Hematopoietic multipotent progenitor cell treated with erythropoietin and hydrocortisone succinate and interleukin-3 and kit ligand, for 8 days (in vitro differentiated cells): ENCODE measurements around the gene CFAP52.
"Not testable (repeated sequence)": the region's sequence is repeated elsewhere in the genome, so short reads cannot be mapped to it uniquely, and the experiment has no call there.

Experiments used
- DNase-seq: peaks from one replicate; pipeline ENCODE4 v3.0.0-alpha.2; 2015

Gene CFAP52

DNA sequence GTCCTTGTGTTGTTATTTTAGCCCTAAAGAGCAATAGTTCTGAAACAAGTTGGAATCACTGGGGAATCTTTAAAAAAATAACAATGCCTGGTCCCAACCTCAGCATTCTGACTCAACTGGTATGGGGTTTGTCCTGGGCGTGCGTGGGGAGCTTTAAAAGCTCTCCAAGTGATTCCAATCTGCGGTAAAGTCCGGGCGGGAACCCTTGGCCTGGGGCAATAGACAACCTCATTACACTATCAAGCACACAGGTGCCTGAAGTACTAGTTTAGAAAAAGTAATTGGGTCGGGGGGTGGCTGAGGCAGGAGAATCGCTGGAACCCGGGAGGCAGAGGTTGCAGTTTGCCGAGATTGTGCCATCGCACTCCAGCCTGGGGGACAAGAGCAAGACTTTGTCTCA, 5.2 kb upstream of the CFAP52 start:
- DNase-seq: no peak

DNA sequence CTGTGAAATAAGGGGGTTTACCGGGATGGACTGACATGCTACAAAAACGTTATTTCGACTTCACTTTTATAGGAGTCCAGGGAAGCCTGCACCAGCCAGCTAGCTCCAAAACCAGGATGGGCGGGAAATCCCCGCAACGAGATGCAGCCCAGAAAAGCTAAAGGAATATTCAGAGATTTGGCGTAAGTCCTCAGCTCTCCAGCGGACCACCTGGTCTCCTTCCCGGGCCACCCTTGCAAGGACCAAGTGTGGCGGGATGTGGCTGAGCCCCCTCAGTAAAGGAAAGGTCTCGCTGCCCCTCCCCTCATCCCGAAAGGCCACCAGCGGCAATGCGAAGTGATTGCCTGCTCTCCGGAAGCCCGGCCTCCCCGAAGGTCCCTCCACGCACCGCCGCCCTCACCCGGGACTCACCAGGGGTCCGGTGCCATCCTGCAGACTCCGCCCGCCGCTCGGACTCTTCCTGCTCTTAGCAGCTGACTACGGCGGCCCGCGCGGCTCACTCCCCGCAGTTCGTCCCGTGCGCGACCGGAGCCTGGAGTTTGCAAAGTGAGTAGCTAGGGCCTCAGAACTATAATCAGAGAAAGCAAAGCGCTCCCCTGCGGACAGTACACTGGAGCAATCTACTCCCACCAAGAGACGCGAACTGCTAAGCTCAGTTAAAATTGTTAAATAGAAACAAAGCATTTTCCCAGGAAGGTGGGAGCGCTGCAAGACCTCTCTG, 901 bp upstream of the CFAP52 start, which contains the start of gene STX8:
TSS of gene STX8 (minus strand) at position 440 of the 721 bp plus-strand sequence. CDS start at position 428, 12 bp downstream.
- DNase-seq: peak; percentile 87

DNA sequence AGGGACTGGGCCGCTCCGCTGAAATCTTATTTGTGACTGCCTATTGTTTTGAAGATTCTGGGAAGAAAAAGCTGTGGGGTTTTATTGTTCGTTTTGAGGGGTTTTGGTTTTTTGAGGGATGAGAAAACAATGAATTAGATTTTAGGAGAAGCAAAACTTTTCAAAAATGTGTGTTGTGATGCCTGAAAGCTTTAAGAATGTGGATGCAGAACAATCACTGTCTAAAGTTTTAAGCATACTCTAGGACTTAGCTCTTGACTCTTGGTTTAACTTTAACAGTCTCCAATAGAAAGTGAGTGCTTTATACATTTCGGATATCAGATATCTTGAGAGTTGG, 899 bp downstream of the CFAP52 start:
- no peak for DNase-seq

DNA sequence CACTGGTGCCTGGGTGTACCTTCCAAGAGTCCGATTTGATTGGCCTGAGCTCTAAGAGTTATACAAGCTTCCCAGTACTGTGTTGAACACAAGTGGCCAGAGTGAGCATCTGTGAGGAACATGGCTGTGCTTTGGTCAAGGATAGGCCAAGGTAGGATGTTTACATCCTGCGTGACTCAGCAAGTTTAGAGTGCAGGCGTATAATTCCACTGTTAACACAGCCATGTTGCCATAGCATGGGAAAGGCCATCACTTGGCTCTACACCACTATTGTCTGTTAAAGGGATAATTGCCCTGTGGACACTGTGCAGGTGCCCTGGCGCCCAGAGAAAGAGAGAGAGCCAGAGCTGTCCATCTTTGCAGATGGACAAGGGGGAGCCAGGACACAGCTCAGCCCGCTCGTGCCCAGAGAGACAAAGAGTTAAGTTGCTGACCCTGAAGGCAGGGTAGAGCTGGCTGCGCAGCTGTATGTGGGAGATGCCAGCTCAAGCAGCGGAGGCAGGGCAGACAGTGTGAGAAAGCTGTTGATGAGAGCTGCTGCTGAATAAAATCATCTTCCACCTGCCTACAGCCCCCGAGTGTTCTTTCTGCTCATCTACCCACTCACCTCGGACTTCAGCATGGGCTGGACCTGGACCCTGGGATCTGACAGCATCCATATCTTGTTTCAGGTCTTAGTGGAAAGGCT, 11.7 kb downstream of the CFAP52 start:
- no peak for DNase-seq

DNA sequence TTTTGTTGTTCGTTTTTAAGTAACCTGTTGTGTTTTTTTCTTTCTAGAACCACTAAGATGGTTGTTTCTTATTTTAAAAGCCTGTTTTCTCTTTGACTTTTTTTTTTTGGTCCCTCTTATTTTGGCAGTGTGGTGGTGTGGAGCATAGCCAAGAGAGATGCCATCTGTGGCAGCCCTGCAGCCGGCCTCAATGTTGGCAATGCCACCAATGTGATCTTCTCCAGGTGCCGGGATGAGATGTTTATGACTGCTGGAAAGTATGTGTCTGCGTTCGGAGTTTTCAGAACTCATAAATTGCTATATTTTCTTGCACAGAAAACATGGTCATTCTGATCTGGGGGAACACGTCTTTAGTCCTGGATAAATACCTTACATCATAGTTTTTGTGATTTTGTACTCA, 17.6 kb downstream of the CFAP52 start:
- DNase-seq: no peak

DNA sequence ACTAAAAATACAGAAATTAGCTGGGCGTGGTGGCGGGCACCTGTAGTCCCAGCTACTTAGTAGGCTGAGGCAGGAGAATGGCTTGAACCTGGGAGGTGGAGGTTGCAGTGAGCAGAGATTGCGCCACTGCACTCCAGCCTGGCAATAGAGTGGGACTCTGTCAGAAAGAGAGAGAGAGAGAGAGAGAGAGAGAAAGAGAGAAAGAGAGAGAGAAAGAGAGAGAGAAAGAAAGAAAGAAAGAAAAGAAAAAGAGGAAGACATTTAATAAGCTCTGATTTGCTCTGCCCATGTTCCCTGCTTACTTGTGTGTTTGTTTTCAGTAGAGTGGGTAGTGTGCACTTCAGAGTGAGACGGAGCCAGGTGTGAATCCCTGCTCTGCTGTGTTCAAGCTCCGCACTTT, 21.2 kb downstream of the CFAP52 start:
- not testable (repeated sequence) for DNase-seq

DNA sequence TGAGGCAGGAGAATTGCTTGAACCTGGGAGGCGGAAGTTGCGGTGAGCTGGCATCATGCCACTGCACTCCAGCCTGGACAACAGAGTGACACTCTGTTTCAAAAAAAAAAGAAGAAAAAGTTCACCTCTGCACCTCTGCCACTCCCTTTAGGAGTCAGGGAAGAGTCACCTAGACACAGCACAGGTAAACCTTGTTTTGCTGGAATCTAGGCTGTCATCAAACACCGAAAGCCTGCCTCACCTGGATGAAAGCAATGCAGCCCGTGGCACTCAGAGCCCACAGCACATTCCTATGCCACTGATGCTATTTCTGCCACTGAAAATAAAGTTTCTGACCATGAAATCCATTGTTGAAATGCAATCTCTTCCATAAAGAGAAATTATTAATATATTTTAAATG, 22.2 kb downstream of the CFAP52 start:
- no peak for DNase-seq

DNA sequence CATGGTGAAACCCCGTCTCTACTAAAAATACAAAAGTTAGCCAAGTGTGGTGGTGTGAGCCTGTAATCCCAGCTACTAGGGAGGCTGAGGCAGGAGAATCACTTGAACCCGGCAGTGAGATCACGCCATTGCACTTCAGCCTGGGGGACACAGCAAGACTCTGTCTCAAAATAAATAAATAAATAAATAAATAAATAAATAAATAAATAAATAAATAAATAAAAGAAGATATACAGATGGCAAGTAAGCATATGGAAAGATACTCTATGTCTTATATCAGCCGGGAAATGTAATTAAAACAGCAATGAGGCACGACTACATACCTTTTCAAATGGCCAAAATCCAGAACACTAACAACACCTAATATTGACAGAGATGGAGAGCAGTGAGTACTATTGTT, 28.1 kb downstream of the CFAP52 start:
- DNase-seq: not testable (repeated sequence)

DNA sequence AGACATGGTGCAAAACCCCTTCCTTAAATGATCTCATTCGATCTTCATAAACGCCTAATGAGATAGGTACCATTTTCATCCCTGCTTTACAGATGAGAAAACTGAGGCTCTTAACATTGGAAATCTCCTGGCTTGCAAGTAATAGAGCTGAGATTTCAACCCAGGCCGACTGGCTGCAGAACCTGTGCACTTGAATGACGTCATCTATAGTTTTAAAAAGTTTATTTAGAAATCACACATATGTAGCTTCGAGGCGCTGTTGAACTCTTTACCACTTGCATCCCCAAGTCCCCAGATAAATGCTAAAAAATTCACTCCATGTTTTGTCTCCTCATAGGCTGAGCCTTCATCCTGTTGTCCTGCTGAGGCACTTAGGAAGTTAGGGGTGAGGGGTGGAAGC, 30.0 kb downstream of the CFAP52 start:
- no peak for DNase-seq

DNA sequence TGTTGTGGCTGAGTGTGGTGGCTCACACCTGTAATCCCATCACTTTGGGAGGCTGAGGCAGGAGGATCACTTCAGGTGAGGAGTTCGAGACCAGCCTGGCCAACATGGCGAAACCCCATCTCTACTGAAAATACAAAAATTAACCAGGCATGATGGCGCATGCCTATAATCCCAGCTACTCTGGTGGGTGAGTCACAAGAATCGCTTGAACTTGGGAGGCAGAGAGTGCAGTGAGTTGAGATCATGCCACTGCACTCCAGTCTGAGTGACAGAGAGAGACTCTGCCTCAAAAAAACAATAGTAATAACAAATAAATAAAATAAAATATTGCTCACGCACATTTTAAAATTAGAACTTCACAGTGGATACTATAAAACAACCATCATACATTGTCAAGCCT, 30.6 kb downstream of the CFAP52 start:
- not testable (repeated sequence) for DNase-seq

DNA sequence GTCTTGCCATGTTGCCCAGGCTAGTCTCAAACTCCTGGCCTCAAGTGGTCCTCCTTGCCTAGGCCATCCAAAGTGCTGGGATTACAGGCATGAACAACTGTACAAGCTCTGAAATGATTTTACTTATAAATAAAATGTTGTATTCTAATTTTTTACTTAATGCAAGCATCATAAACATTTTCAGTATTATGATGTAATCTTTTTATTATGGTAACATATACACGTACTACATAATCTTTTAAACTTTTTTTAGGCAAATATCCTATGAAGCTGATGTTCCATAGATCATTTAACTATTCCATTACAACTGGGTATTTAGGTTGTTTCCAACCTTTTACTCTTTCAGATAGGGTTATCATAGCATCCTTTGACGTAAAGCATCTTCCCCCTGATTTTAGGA, 35.1 kb downstream of the CFAP52 start:
- no peak for DNase-seq

DNA sequence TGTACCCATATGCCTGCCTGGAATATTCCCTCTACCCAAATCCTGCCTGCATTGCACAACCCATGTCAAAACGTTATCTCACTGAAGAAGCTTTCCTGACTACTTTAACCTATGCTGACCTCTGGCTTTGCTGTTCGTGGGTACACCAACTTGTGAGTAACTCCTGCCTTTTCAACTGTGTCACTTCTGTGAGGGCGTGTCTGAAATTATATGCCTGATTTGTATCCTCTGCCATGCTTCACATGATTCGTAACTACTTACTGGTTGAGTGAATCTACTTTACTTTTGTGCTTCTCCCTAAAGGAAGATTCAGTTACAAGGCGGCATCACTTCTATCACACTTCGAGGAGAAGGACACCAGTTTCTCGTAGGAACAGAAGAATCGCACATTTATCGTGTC, 35.6 kb downstream of the CFAP52 start:
- DNase-seq: no peak

DNA sequence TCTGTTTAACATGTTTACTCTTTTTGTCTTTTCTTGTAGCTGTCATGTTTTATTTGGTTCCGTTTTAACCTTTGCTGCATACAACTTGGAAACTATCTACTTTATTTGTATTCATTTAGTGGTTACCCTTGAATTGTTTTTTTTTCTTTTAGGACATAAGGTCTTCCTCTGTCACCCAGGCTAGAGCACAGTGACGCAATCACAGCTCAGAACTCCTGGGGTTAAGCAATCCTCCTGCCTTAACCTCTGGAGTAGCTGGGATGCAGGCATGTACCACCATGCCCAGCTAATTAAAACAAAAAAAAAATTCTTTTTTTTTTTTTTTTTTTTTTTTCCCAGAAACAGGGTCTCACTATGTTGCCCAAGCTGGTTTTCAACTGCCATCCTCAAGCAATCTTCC, 39.0 kb downstream of the CFAP52 start:
- DNase-seq: no peak

DNA sequence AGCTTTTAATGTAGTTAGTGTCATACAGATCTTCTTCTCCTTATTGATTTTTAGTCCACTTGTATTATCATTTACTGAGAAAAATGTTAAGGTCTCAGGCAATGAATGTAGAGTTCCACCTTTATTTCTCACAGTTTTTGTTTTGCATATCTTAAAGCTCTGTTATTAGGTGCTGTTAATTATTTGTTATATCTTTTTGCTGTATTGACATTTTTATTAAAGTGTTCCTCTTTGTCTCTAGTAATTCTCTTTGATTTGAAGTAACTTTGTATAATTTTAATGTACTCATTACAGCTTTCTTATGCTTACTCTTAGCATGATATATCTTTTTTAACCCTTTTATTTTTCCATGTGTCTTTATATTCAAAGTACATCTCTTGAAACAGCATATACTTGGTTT, 46.5 kb downstream of the CFAP52 start:
- no peak for DNase-seq

DNA sequence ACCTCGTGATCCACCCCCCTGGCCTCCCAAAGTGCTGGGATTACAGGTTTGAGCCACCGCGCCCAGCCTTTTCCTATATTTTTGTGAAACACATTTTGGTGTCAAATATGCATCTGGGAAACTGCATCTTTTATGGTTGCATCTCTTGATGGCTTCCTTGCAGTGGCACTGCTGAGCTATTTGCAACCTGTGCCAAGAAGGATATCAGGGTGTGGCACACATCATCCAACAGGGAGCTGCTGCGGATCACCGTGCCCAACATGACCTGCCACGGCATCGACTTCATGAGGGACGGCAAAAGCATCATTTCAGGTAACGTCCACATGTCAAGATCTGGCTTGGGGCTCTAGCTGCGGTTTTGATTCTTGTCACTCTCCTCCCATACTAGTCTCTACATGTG, 52.1 kb downstream of the CFAP52 start:
- no peak for DNase-seq

DNA sequence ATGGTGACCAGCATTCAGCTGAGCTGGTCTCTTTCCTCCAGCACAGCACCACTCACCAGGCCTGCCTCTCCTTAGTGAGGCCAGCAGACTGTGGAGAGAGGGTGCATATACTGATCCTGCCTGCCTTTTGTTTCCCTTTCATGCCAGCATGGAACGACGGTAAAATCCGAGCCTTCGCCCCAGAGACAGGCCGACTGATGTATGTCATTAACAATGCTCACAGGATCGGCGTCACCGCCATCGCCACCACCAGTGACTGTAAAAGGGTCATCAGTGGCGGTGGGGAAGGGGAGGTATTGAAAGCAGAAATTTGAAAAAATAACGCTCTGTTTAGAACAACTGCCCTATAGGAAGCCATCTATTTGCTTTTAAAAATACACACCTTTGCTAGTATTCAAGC, 56.3 kb downstream of the CFAP52 start:
- no peak for DNase-seq

DNA sequence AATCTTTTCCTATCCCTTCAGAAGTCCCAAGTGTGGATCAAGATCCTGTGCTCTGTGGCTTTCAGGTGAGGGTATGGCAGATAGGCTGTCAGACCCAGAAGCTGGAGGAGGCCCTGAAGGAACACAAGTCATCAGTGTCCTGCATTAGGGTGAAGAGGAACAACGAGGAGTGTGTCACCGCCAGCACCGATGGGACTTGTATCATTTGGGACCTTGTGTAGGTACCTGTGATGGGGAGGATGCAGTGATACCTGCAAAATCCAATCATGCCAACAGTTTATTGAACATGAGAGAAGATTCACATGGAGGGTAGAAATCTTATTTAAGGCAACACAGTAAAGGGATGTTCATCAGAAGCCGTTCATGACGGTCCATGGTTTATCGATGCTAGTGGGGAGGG, 58.9 kb downstream of the CFAP52 start:
- DNase-seq: no peak

DNA sequence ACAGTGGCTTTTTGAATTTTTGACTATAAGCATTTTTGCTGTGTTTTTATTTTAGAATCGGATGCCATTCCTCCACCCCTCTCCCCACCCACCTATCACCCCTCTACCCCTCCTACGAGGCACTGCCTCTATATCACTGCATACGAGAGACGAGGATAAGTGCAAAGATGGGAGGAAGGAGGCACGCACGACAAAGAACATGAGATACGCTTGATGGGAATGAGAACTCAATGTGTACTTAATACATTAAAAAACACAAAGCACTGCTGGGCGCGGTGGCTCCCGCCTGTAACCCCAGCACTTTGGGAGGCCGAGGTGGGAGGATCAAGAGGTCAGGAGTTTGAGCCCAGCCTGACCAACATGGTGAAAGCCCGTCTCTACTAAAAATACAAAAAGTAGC, 60.1 kb downstream of the CFAP52 start:
- DNase-seq: no peak

DNA sequence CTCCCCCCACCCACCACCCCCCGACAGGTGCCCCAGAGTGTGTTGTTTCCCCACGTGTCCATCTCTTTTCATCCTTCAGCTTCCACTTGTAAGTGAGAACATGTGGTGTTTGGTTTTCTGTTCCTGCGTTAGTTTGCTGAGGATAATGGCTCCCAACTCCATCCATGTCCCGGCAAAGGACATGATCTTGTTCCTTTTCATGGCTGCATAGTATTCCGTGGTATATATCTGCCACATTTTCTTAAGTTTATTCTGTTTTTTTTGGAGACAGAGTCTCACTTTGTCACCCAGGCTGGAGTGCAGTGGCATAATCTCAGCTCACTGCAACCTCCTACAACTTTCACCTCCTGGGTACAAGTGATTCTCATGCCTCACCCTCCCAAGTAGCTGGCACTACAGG, 63.9 kb downstream of the CFAP52 start:
- DNase-seq: not testable (repeated sequence)

DNA sequence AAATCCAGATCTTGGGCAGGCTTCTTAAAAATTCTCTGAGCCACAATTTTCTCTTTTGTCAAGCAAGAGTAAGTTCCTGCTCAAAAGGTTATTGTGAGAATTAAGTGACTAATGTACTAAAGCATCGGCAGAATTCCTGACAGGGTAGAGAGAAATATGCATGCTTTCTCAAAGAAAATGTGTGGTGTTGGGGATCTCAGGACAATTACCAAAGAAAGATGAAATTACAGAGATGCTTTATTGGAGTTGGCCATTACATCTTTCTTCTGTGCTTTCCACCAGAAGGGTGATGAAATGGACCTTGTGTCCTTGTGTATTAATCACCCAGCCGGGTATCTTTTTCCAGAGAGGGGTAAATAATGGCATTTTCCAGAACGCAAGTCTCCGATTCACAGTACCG, 67.2 kb downstream of the CFAP52 start:
- no peak for DNase-seq

DNA sequence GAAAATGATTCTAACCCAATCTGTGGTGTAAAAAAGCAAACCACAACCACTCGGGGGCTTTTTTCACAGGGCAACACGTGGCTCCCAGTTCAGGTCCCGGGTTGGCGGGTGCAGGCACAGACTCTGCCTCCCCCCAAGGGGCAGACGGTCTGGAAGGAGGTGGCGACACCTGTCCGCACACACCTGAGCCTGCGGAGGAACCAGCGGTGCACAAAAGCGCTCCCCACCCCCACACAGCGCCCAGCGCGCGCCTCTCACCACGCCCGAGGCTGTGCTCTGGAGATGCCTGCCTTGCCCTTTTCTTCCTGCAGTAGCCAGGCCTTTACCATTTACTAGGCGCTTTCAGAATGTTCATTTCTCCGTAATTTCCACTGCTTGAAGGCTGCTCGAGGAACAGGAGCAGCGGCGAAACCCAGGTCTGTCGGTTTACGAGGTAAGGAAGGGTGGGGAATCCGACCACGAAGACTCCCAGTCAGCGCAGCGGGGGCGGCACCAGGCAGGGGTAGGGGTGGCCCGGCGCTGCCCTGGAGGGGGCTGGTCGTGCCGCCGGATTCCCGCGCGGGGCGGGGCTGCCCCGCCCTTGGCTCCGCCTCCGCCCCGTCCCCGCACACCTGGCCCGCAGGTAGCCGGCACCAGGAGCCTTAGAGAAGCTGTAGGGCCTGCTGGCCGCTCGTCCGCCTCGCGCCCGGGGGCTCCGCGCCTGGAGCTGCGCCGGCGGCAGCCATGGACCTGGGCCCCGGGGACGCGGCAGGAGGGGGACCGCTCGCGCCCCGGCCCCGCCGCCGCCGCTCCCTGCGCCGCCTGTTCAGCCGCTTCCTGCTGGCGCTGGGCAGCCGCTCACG, 68.7 kb downstream of the CFAP52 start, which contains the start of gene USP43:
TSS of gene USP43 (plus strand) at position 608 of the 842 bp plus-strand sequence. CDS start at position 724, 116 bp downstream.
- peak; percentile 55 for DNase-seq

DNA sequence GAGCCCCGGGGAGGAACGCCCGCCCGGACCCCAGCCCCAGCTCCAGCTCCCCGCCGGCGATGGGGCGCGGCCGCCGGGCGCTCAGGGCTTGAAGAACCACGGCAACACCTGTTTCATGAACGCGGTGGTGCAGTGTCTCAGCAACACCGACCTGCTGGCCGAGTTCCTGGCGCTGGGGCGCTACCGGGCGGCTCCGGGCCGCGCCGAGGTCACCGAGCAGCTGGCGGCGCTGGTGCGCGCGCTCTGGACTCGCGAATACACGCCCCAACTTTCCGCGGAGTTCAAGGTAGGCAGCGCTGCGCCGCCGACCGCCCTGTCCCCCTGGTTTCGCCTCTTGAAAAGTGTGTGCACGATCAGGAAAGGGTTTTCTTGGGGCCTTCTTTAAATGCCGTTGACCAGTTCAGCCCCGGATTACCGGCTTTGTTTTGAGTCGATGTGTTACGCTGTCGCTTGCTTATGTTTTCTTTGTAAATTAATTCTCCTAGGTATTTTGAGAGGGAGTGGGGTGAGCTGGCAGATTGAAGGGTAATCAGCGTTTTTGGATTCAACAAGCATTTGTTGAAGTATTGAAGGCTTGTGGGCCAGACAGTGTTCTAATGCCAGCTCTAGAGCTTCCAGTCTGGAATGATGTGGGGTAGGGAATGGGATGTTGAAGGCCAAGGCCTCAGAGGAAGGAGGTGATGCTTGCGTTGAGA, 69.6 kb downstream of the CFAP52 start:
- peak; percentile 51 for DNase-seq

DNA sequence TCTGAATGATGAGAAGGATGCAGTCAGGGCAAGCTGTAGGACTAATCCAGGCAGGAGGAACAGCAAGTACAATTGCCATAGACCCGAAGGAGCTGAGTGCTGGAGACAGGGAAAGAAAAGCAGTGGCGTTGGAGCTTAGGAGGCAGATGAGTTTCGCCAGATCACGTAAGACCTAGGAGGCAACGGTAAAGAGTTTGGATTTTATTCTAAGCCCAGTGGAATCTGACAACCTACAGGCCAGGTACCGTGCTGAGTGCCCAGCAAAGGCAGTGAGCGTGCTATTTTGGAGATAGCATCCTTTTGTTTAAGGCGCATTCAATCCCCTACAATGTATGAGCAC, 70.1 kb downstream of the CFAP52 start:
- DNase-seq: no peak
